Measurements from ENCODE around the gene IL20RB. TPM values are rescaled to one million over a fixed set of nuclear protein-coding genes. Genes with fewer than 3 reads are reported as not detected.
A peak's percentile ranks its signal among the peaks of the same experiment; 100 is the strongest.
"Not testable (repeated sequence)": the region's sequence is repeated elsewhere in the genome, so short reads cannot be mapped to it uniquely, and the experiment has no call there.

IL20RB gene
- total RNA-seq, 4 donors from 2014 or later, result 0.27 to 1.8 (median 1.7) TPM; not detected in 1

GRCh38 chr3:136979204-136979603 is 21.4 kb downstream of the IL20RB start:
- Histone ChIP-seq H3K4me3 (no peak overlapping the region), H3K4me1 (peaks cover 0 to 10% (median 2%) of the 10 kb centered on the region in 4 donors), H3K9me3 (peaks cover 8 to 9% of the 10 kb centered on the region in 2 donors), H3K27me3 (no peaks in the 10 kb centered on the region), H3K36me3 (no peaks in the 10 kb centered on the region), H3K27ac (no peak overlapping the region)
- intact Hi-C loops (cut with DNase I; ENCODE audit: low total_unique reads), result no loop called here
- DNase-seq, result no peak
- in situ Hi-C loops (cut with MboI; ENCODE audit: low pct_ligation_motif_present in 1 of 4, low pct_unique_long_range_greater_than_20kb in 1 of 4, low sequenced_read_pairs in 3 of 4), result loop anchor here in 1 of 4 donors (25.0 kb wide), 1 partner anchor 117 kb away; the partner anchor contains the start of gene NCK1
- no peak for TF ChIP-seq EP300 (IDR thresholded peaks at IDR 0.05; ENCODE audit: low read depth)

GRCh38 chr3:136979684-136980083 is 21.9 kb downstream of the IL20RB start:
- in situ Hi-C loops (cut with MboI; ENCODE audit: low pct_ligation_motif_present in 1 of 4, low pct_unique_long_range_greater_than_20kb in 1 of 4, low sequenced_read_pairs in 3 of 4) (loop anchor here in 1 of 4 donors (25.0 kb wide), 1 partner anchor 117 kb away; the partner anchor contains the start of gene NCK1), intact Hi-C loops (cut with DNase I; ENCODE audit: low total_unique reads) (no loop called here)
- 60 to 86% methylated on average over 1 to 3 of the region's 3 CpGs for WGBS, 2 donors (ENCODE audit: low coverage in 1 of 2)
- TF ChIP-seq POLR2AphosphoS5 (IDR thresholded peaks at IDR 0.05) (no peak), POLR2A (IDR thresholded peaks at IDR 0.05) (no peak)
- H3K27ac ChIP-seq, result no peak overlapping the region
- peaks cover 0 to 15% (median 4%) of the 10 kb centered on the region in 4 donors for H3K4me1 ChIP-seq
- H3K9me3 ChIP-seq, result peaks cover 4% of the 10 kb centered on the region in 2 donors
- no peaks in the 10 kb centered on the region for H3K27me3 ChIP-seq
- no peaks in the 10 kb centered on the region for H3K36me3 ChIP-seq
- DNase-seq, result no peak
- no peak overlapping the region for H3K4me3 ChIP-seq

DNA sequence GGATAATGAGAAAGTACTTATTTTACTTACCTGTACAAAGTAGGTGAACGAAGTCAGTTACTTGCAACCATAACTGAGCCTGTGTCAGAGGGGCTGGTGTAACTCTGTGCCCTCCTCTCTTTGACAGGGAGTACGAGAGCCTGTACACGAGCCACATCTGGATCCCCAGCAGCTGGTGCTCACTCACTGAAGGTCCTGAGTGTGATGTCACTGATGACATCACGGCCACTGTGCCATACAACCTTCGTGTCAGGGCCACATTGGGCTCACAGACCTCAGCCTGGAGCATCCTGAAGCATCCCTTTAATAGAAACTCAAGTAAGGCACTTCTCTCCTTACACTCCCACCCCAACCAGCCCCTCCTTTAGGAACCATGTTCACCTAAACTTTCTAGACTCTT is 24.2 kb downstream of the IL20RB start:
- no peak for TF ChIP-seq POLR2A (IDR thresholded peaks at IDR 0.05)
- TF ChIP-seq, protein P1, sequence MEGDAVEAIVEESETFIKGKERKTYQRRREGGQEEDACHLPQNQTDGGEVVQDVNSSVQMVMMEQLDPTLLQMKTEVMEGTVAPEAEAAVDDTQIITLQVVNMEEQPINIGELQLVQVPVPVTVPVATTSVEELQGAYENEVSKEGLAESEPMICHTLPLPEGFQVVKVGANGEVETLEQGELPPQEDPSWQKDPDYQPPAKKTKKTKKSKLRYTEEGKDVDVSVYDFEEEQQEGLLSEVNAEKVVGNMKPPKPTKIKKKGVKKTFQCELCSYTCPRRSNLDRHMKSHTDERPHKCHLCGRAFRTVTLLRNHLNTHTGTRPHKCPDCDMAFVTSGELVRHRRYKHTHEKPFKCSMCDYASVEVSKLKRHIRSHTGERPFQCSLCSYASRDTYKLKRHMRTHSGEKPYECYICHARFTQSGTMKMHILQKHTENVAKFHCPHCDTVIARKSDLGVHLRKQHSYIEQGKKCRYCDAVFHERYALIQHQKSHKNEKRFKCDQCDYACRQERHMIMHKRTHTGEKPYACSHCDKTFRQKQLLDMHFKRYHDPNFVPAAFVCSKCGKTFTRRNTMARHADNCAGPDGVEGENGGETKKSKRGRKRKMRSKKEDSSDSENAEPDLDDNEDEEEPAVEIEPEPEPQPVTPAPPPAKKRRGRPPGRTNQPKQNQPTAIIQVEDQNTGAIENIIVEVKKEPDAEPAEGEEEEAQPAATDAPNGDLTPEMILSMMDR (IDR thresholded peaks at IDR 0.05), result no peak
- no peak for TF ChIP-seq POLR2AphosphoS5 (IDR thresholded peaks at IDR 0.05)
- TF ChIP-seq EP300 (IDR thresholded peaks at IDR 0.05; ENCODE audit: low read depth), result no peak
- intact Hi-C loops (cut with DNase I; ENCODE audit: low total_unique reads), result no loop called here
- Histone ChIP-seq H3K4me3 (no peak overlapping the region), H3K27ac (no peak overlapping the region), H3K9me3 (no peaks in the 10 kb centered on the region), H3K27me3 (no peaks in the 10 kb centered on the region), H3K4me1 (peaks cover 0 to 24% (median 8%) of the 10 kb centered on the region in 4 donors), H3K36me3 (no peaks in the 10 kb centered on the region)
- DNase-seq, result no peak
- WGBS, 2 donors (ENCODE audit: low coverage in 1 of 2), result 91 to 100% methylated on average over 1 to 5 of the region's 5 CpGs
- in situ Hi-C loops (cut with MboI; ENCODE audit: low pct_ligation_motif_present in 1 of 4, low pct_unique_long_range_greater_than_20kb in 1 of 4, low sequenced_read_pairs in 3 of 4), result loop anchor here in 1 of 4 donors (25.0 kb wide), 1 partner anchor 120 kb away; the partner anchor contains the start of gene NCK1

- TF ChIP-seq EP300 (IDR thresholded peaks at IDR 0.05; ENCODE audit: low read depth), result no peak
- TF ChIP-seq POLR2A (IDR thresholded peaks at IDR 0.05), result no peak
- TF ChIP-seq, protein P1 (IDR thresholded peaks at IDR 0.05), result no peak
- TF ChIP-seq POLR2AphosphoS5 (IDR thresholded peaks at IDR 0.05), result no peak
- in situ Hi-C loops (cut with MboI; ENCODE audit: low pct_ligation_motif_present in 1 of 4, low pct_unique_long_range_greater_than_20kb in 1 of 4, low sequenced_read_pairs in 3 of 4), result loop anchor here in 1 of 4 donors (25.0 kb wide), 1 partner anchor 120 kb away; the partner anchor contains the start of gene NCK1
- WGBS, 2 donors (ENCODE audit: low coverage in 1 of 2), result 65 to 79% methylated on average over 3 to 4 of the region's 4 CpGs
- intact Hi-C loops (cut with DNase I; ENCODE audit: low total_unique reads), result no loop called here
- Histone ChIP-seq H3K27me3 (no peaks in the 10 kb centered on the region), H3K4me3 (no peak overlapping the region), H3K27ac (peak overlapping the region in 1 of 4 donors; percentile 5), H3K9me3 (no peaks in the 10 kb centered on the region), H3K4me1 (peaks cover 0 to 24% (median 8%) of the 10 kb centered on the region in 4 donors), H3K36me3 (no peaks in the 10 kb centered on the region)
- DNase-seq, result no peak
Observed at GRCh38 chr3:136982520-136983138, 24.8 kb downstream of the IL20RB start.

DNA sequence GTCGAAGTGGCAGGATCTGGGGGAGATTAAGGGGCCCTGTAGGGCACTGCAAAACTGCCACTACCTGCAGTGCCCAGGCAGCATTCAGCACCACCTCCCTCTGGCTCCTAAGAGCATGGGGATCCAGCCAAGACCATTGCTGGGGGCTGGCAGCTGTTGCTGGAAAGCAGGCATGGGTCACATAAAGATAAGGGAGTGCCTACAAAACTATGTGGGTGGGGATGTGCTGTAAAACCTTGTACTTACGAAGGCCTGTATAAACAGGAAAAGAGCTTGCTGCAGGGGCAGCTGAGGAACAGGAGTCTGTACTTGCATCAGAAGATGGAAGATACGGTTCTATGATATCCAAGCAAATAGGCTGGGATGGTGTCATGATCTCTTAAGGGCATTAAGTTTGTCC is 27.1 kb downstream of the IL20RB start:
- in situ Hi-C loops (cut with MboI; ENCODE audit: low pct_ligation_motif_present in 1 of 4, low pct_unique_long_range_greater_than_20kb in 1 of 4, low sequenced_read_pairs in 3 of 4) (loop anchor here in 1 of 4 donors (25.0 kb wide), 1 partner anchor 123 kb away; the partner anchor contains the start of gene NCK1), intact Hi-C loops (cut with DNase I; ENCODE audit: low total_unique reads) (no loop called here)
- H3K4me3 ChIP-seq, result no peak overlapping the region
- 27 to 35% methylated on average over 2 to 3 of the region's 3 CpGs for WGBS, 2 donors (ENCODE audit: low coverage in 1 of 2)
- H3K27me3 ChIP-seq, result no peaks in the 10 kb centered on the region
- H3K9me3 ChIP-seq, result no peaks in the 10 kb centered on the region
- TF ChIP-seq POLR2AphosphoS5 (IDR thresholded peaks at IDR 0.05) (peak in 2 of 3 donors; percentile 41 to 69), POLR2A (IDR thresholded peaks at IDR 0.05) (peak; percentile 41), EP300 (IDR thresholded peaks at IDR 0.05; ENCODE audit: low read depth) (no peak)
- H3K4me1 ChIP-seq, result peaks cover 0 to 25% (median 9%) of the 10 kb centered on the region in 4 donors
- H3K27ac ChIP-seq, result peak overlapping the region; percentile 55 to 78 (median 68)
- DNase-seq, result peak; percentile 76
- H3K36me3 ChIP-seq, result no peaks in the 10 kb centered on the region

DNA sequence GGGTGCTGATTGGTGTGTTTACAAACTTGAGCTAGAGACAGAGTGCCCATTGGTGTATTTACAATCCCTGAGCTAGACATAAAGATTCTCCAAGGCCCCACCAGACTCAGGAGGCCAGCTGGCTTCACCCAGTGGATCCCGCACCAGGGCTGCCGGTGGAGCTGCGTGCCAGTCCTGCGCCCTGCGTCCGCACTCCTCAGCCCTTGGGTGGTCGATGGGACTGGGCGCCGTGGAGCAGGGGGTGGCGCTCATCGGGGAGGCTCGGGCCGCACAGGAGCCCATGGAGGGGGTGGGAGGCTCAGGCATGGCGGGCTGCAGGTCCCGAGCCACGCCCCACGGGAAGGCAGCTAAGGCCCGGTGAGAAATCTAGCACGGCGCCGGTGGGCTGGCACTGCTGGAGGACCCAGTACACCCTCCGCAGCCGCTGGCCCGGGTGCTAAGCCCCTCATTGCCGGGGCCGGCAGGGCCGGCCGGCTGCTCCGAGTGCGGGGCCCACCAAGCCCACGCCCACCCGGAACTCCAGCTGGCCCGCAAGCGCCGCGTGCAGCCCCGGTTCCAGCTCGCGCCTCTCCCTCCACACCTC is 29.7 kb downstream of the IL20RB start:
- in situ Hi-C loops (cut with MboI; ENCODE audit: low pct_ligation_motif_present in 1 of 4, low pct_unique_long_range_greater_than_20kb in 1 of 4, low sequenced_read_pairs in 3 of 4), result loop anchor here in 1 of 4 donors (25.0 kb wide), 1 partner anchor 125 kb away; the partner anchor contains the start of gene NCK1
- intact Hi-C loops (cut with DNase I; ENCODE audit: low total_unique reads); H3K9me3 ChIP-seq; H3K27me3 ChIP-seq; H3K36me3 ChIP-seq; H3K27ac ChIP-seq; H3K4me3 ChIP-seq; DNase-seq: not testable (repeated sequence)
- peaks cover 0 to 28% (median 11%) of the 10 kb centered on the region in 4 donors for H3K4me1 ChIP-seq
- 98% methylated on average over 30 of the region's 39 CpGs; no CpG with 5 or more reads in 1 of the 2 donors for WGBS, 2 donors (ENCODE audit: low coverage in 1 of 2)

All from transverse colon (tissue), 4 donors.